ENCODE results near the gene CCDC124. TPM values are rescaled to one million over a fixed set of nuclear protein-coding genes. Genes with fewer than 3 reads are reported as not detected.

CCDC124 gene
- total RNA-seq, 2 experiments from 2014 or later: 26.9 to 28.1 TPM

DNA sequence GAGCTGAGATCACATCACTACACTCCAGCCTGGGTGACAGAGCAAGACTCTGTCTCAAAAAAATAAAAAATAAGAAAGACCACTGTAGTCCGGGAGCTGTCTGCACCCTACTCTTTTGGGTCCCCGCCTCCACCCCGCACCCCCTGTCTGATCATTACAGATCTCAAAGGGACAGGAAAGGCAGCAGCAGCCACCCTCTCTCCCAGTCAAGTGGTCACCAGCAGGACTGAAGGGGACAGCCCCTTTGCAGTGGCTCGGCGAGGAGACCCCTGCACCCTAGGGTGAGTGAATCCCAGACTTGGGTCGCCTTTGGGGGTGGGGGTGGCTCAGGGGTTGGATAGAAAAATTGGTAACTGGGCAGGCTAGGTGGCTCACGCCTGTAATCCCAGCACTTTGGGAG lies 21.6 kb downstream of the CCDC124 start:
- Mint-ChIP-seq H3K27me3 (peaks cover 65% of the 10 kb centered on the region), H3K9me3 (no peaks in the 10 kb centered on the region), H3K36me3 (ENCODE audit: low read depth) (no peaks in the 10 kb centered on the region), H3K4me3 (no peak overlapping the region), H3K4me1 (ENCODE audit: low read depth) (peaks cover 36% of the 10 kb centered on the region), H3K27ac (no peak overlapping the region)
- Histone ChIP-seq H3K9me3 (ENCODE audit: control insufficient read depth in 1 of 2, insufficient read depth in 1 of 2, low read length in 2 of 2) (peaks cover 0 to 31% of the 10 kb centered on the region in 2 experiments), H3K4me3 (ENCODE audit: low read length) (no peak overlapping the region), H3K4me1 (ENCODE audit: insufficient read depth, low read length) (peaks cover 44% of the 10 kb centered on the region), H3K36me3 (ENCODE audit: insufficient read depth, low read length) (no peaks in the 10 kb centered on the region), H3K27ac (ENCODE audit: low read depth in 1 of 2, low read length in 2 of 2) (no peak overlapping the region), H3K27me3 (ENCODE audit: control insufficient read depth in 1 of 2, insufficient read depth in 2 of 2, low read length in 2 of 2) (peaks cover 61 to 62% of the 10 kb centered on the region in 2 experiments)
- ATAC-seq (ENCODE audit: poor library complexity) (no peak), DNase-seq (no peak)
- intact Hi-C loops (cut with DNase I, micrococcal nuclease): no loop called here
- TF ChIP-seq, protein P1, sequence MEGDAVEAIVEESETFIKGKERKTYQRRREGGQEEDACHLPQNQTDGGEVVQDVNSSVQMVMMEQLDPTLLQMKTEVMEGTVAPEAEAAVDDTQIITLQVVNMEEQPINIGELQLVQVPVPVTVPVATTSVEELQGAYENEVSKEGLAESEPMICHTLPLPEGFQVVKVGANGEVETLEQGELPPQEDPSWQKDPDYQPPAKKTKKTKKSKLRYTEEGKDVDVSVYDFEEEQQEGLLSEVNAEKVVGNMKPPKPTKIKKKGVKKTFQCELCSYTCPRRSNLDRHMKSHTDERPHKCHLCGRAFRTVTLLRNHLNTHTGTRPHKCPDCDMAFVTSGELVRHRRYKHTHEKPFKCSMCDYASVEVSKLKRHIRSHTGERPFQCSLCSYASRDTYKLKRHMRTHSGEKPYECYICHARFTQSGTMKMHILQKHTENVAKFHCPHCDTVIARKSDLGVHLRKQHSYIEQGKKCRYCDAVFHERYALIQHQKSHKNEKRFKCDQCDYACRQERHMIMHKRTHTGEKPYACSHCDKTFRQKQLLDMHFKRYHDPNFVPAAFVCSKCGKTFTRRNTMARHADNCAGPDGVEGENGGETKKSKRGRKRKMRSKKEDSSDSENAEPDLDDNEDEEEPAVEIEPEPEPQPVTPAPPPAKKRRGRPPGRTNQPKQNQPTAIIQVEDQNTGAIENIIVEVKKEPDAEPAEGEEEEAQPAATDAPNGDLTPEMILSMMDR (IDR thresholded peaks at IDR 0.05): no peak
- ChIA-PET CTCF (interaction anchor here (2.4 kb wide), 1 partner anchor 22 kb away, joined by 7 read pairs; the partner anchor contains the start of gene CCDC124), POLR2A (no interaction called here)

DNA sequence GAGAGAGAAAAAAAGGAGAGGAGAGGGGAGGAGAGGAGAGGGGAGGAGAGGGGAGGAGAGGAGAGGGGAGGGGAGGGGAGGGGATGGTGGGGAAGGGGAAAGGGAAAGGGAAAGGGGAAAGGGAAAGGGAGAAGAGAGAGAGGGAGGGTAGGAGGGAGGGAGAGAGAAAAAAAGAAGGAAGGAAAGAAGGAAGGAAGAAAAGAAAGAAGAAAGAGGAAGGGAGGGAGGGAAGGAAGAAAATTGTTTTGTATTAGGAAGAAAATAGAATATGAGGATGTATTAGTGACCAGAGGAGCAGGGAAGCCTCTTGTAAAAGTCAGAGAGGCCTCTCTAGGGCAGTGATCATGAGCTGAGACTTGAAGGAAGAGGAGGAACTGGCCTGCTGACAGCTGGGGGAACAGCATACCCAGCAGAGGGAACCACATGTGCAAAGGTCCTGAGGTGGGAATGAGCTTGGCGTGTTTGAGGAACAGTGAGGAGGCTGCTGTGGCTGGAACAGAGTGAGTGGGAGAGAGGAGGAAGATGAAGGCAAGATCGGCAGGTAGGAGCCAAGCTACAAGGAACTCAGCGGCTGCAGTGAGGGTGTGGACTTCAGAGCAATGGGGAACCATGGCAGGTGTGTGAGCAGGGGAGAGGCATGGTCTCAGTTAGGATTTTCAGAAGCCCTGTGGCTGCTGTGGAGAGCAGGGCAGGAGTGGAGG lies 24.5 kb downstream of the CCDC124 start:
- Mint-ChIP-seq H3K4me1 (ENCODE audit: low read depth) (peaks cover 12% of the 10 kb centered on the region), H3K4me3 (no peak overlapping the region), H3K9me3 (no peaks in the 10 kb centered on the region), H3K36me3 (ENCODE audit: low read depth) (no peaks in the 10 kb centered on the region), H3K27me3 (peaks cover 44% of the 10 kb centered on the region), H3K27ac (no peak overlapping the region)
- TF ChIP-seq, protein P1 (IDR thresholded peaks at IDR 0.05): no peak
- no peak for DNase-seq
- no peaks in the 10 kb centered on the region for H3K36me3 ChIP-seq (ENCODE audit: insufficient read depth, low read length)
- H3K4me3 ChIP-seq (ENCODE audit: low read length): no peak overlapping the region
- H3K4me1 ChIP-seq (ENCODE audit: insufficient read depth, low read length): peaks cover 15% of the 10 kb centered on the region
- POLR2A ChIA-PET: interaction anchor here (1.3 kb wide), 1 partner anchor 10 kb away, joined by 3 read pairs; no protein-coding TSS in a partner anchor
- peaks cover 0 to 15% of the 10 kb centered on the region in 2 experiments for H3K9me3 ChIP-seq (ENCODE audit: control insufficient read depth in 1 of 2, insufficient read depth in 1 of 2, low read length in 2 of 2)
- H3K27me3 ChIP-seq (ENCODE audit: control insufficient read depth in 1 of 2, insufficient read depth in 2 of 2, low read length in 2 of 2): peaks cover 32 to 36% of the 10 kb centered on the region in 2 experiments
- CTCF ChIA-PET: no interaction called here
- no peak overlapping the region for H3K27ac ChIP-seq (ENCODE audit: low read depth in 1 of 2, low read length in 2 of 2)
- ATAC-seq (ENCODE audit: poor library complexity): no peak
- intact Hi-C loops (cut with DNase I, micrococcal nuclease): no loop called here

DNA sequence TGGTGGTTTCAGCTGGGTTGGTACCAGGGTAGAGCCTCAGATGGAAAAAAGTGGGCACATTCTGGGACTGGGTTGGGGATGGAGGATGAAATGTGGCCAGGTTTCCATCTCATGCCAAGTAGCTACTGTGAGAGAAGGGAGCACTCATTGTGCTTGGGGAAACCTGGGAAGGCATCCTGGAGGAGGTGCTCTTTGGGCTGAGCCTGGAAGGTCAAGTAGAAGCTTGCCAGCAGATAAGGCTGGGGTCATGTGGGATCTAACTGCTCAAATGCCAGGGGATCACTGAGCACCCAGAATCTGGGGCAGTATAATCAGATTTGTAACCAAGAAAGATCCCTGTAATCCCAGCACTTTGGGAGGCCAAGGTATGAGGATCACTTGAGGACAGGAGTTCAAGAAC lies 25.1 kb downstream of the CCDC124 start:
- Histone ChIP-seq H3K4me1 (ENCODE audit: insufficient read depth, low read length) (peaks cover 10% of the 10 kb centered on the region), H3K27me3 (ENCODE audit: control insufficient read depth in 1 of 2, insufficient read depth in 2 of 2, low read length in 2 of 2) (peaks cover 26 to 30% of the 10 kb centered on the region in 2 experiments), H3K9me3 (ENCODE audit: control insufficient read depth in 1 of 2, insufficient read depth in 1 of 2, low read length in 2 of 2) (peaks cover 0 to 9% of the 10 kb centered on the region in 2 experiments), H3K36me3 (ENCODE audit: insufficient read depth, low read length) (no peaks in the 10 kb centered on the region), H3K4me3 (ENCODE audit: low read length) (no peak overlapping the region), H3K27ac (ENCODE audit: low read depth in 1 of 2, low read length in 2 of 2) (no peak overlapping the region)
- no peaks in the 10 kb centered on the region for H3K9me3 Mint-ChIP-seq
- H3K27ac Mint-ChIP-seq: no peak overlapping the region
- intact Hi-C loops (cut with DNase I, micrococcal nuclease): no loop called here
- H3K4me3 Mint-ChIP-seq: no peak overlapping the region
- ChIA-PET POLR2A (interaction anchor here (1.3 kb wide), 1 partner anchor 10 kb away, joined by 3 read pairs; no protein-coding TSS in a partner anchor), CTCF (interaction anchor here (1.1 kb wide), 1 partner anchor 39 kb away, joined by 4 read pairs; no protein-coding TSS in a partner anchor)
- DNase-seq (no peak), ATAC-seq (ENCODE audit: poor library complexity) (no peak)
- H3K4me1 Mint-ChIP-seq (ENCODE audit: low read depth): peaks cover 8% of the 10 kb centered on the region
- H3K36me3 Mint-ChIP-seq (ENCODE audit: low read depth): no peaks in the 10 kb centered on the region
- H3K27me3 Mint-ChIP-seq: peaks cover 38% of the 10 kb centered on the region
- TF ChIP-seq, protein P1 (IDR thresholded peaks at IDR 0.05): no peak

All from CD4-positive, alpha-beta T cell (primary cell).